Measurements from ENCODE around the gene TRIM40. TPM values are rescaled to one million over a fixed set of nuclear protein-coding genes. Genes with fewer than 3 reads are reported as not detected.

Gene TRIM40
- total and polyA plus RNA-seq, 2 of the 13 experiments (the other 11 are each of a cell fraction or from before 2014, with no cell fraction given), result 0.58 TPM; not detected in 1

GRCh38 chr6:30195951-30196350, 60.0 kb downstream of the TRIM40 start:
- ChIA-PET CTCF (ENCODE audit: low intra/inter-chr PET ratio, low total read pairs) (no interaction called here), POLR2A (interaction anchor here (1.6 kb wide), 1 partner anchor 11 kb away, joined by 8 read pairs; no protein-coding TSS in a partner anchor)
- Histone ChIP-seq H3K79me2 (ENCODE audit: insufficient read depth, low read length) (peaks cover 8% of the 10 kb centered on the region), H3K4me3 (replicated peaks in 1 of 3; ENCODE audit: insufficient read depth in 1 of 3, low read depth in 2 of 3, low read length in 3 of 3) (no peak overlapping the region), H3K4me1 (ENCODE audit: insufficient read depth, low read length) (peaks cover 10% of the 10 kb centered on the region), H3K27me3 (ENCODE audit: control insufficient read depth in 1 of 2, insufficient read depth in 2 of 2, low read length in 2 of 2) (no peaks in the 10 kb centered on the region), H3K9ac (ENCODE audit: insufficient read depth, low read depth, low read length) (no peak overlapping the region), H4K20me1 (ENCODE audit: insufficient read depth, low read length) (no peaks in the 10 kb centered on the region), H2AFZ (ENCODE audit: low read length) (no peak overlapping the region), H3K4me2 (ENCODE audit: low read depth, low read length) (no peak overlapping the region), H3K36me3 (replicated peaks in 1 of 2; ENCODE audit: control insufficient read depth in 1 of 2, insufficient read depth in 2 of 2, low read length in 2 of 2) (peaks cover 49 to 78% of the 10 kb centered on the region in 2 experiments), H3K27ac (ENCODE audit: extremely low read length, insufficient read depth, low read length) (no peak overlapping the region), H3K9me3 (ENCODE audit: low read length) (no peaks in the 10 kb centered on the region)
- DNase-seq (ENCODE audit: low spot score) (no peak), FAIRE-seq (no peak), ATAC-seq (no peak)
- in situ Hi-C loops (cut with HindIII; ENCODE audit: extremely low pct_ligation_motif_present, low pct_unique_long_range_greater_than_20kb) (no loop called here), intact Hi-C loops (cut with micrococcal nuclease; ENCODE audit: unreplicated experiment) (no loop called here)
- WGBS (ENCODE audit: low lambda C conversion rate), result 100% methylated on average over 1 of the region's 1 CpG
- BruUV-seq (replicated peaks), result no TSS peak
- TF ChIP-seq MXD3 (CRISPR knock-in tag; IDR thresholded peaks at IDR 0.05) (no peak), NFAT5 (CRISPR knock-in tag; IDR thresholded peaks at IDR 0.05) (no peak), MXD4 (CRISPR knock-in tag; IDR thresholded peaks at IDR 0.05) (no peak), DMAP1 (CRISPR knock-in tag; IDR thresholded peaks at IDR 0.05) (no peak), PAX8 (CRISPR knock-in tag; IDR thresholded peaks at IDR 0.05; ENCODE audit: borderline replicate concordance) (no peak), ZNF431 (CRISPR knock-in tag; IDR thresholded peaks at IDR 0.05; ENCODE audit: borderline replicate concordance, low read depth) (no peak), ZNF367 (CRISPR knock-in tag; IDR thresholded peaks at IDR 0.05; ENCODE audit: borderline replicate concordance) (no peak), ZNF598 (CRISPR knock-in tag; IDR thresholded peaks at IDR 0.05; ENCODE audit: borderline replicate concordance) (no peak), SAFB2 (CRISPR knock-in tag; IDR thresholded peaks at IDR 0.05; ENCODE audit: borderline replicate concordance, low read depth) (no peak), ZBTB49 (CRISPR knock-in tag; IDR thresholded peaks at IDR 0.05; ENCODE audit: borderline replicate concordance) (no peak), U2AF1 (optimal IDR thresholded peaks at IDR 0.05; ENCODE audit: low read depth, low read length) (no peak), ZNF292 (CRISPR knock-in tag; IDR thresholded peaks at IDR 0.05; ENCODE audit: borderline replicate concordance, low read depth) (no peak), HNRNPUL1 (IDR thresholded peaks at IDR 0.05; ENCODE audit: low read depth, low read length) (no peak), ZNF572 (CRISPR knock-in tag; IDR thresholded peaks at IDR 0.05) (no peak), GPBP1L1 (CRISPR knock-in tag; IDR thresholded peaks at IDR 0.05) (no peak), ZNF816 (CRISPR knock-in tag; IDR thresholded peaks at IDR 0.05; ENCODE audit: borderline replicate concordance) (no peak)

Measured in HepG2 (cell line).